RWPE2 (cell line): ENCODE data around the gene PIGM.

ENCODE experiments used
- ATAC-seq: fragments of 200-7000 bp; cut with Tn5 transposase; 3 replicates; pipeline ENCODE4 v1.9.1; 2021; ENCODE audit warnings: low read depth
- DNase-seq: peaks from one replicate; pipeline ENCODE4 v3.0.0-alpha.2; 2020; ENCODE audit warnings: low spot score
- H3K27ac ChIP-seq: fragments of 450-650 bp; 2 replicates; pipeline ENCODE4 v1.5.1; 2017; ENCODE audit warnings: mild to moderate bottlenecking; ENCODE audit not compliant: poor library complexity, severe bottlenecking
- H3K27me3 ChIP-seq: fragments of 250-450 bp; sonication (Bioruptor Pico); 2 replicates; pipeline ENCODE4 v1.5.1; 2021; ENCODE audit warnings: mild to moderate bottlenecking, moderate library complexity; ENCODE audit not compliant: insufficient read depth, poor library complexity, severe bottlenecking
- H3K36me3 ChIP-seq: fragments of 250-450 bp; sonication (Bioruptor Pico); 2 replicates; pipeline ENCODE4 v1.5.1; 2020; ENCODE audit warnings: low read depth, mild to moderate bottlenecking, moderate library complexity
- H3K4me1 ChIP-seq: fragments of 250-450 bp; sonication (Bioruptor Pico); 2 replicates; pipeline ENCODE4 v1.5.1; 2021; ENCODE audit warnings: mild to moderate bottlenecking, moderate library complexity; ENCODE audit not compliant: insufficient read depth, poor library complexity, severe bottlenecking
- H3K4me3 ChIP-seq: fragments of 250-450 bp; sonication (Bioruptor Pico); 2 replicates; pipeline ENCODE4 v1.5.1; 2021; ENCODE audit warnings: mild to moderate bottlenecking, moderate library complexity; ENCODE audit not compliant: severe bottlenecking
- H3K9me3 ChIP-seq: fragments of 250-450 bp; sonication (Bioruptor Pico); 2 replicates; pipeline ENCODE4 v1.5.1; 2021; ENCODE audit warnings: mild to moderate bottlenecking, moderate library complexity; ENCODE audit not compliant: severe bottlenecking
- TF ChIP-seq, protein P1 (sequence below): fragments of 450-650 bp; IDR thresholded peaks from one replicate; pipeline ENCODE4 v1.5.1; 2017; ENCODE audit warnings: mild to moderate bottlenecking, moderate library complexity; ENCODE audit not compliant: poor library complexity, severe bottlenecking

Gene PIGM

DNA sequence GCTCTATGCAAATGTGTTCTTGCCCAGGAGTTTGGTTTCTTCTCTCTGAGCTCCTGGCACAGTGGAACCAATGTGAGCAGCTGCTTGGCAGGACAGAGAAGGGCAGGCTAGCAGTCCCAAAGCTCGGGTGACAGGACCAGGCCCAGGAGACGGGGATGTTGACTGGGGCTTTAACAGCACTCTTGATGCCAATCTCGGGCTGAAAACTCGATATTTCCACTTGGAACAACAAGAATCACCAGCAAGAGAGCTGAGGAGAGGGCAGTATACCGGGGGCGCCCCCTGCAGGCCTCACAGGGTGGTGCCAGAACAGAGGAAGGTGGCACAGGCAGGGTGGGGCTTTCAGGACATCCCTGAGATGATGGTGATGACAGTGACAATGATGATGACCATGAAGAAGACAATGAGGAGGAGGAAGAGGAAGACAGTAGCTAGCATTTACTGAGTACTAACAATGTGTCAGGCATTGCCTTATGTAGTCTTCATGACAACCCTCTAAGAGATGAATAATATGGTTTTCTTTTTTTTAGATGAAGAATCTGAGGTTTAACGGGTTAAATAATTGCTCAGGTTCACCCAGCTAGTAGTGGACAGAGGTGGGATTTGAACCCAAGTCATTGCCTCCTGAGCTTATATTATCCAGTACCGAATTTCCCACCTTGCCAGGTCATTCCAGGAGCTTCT, 46.9 kb upstream of the PIGM start:
- DNase-seq = no peak

DNA sequence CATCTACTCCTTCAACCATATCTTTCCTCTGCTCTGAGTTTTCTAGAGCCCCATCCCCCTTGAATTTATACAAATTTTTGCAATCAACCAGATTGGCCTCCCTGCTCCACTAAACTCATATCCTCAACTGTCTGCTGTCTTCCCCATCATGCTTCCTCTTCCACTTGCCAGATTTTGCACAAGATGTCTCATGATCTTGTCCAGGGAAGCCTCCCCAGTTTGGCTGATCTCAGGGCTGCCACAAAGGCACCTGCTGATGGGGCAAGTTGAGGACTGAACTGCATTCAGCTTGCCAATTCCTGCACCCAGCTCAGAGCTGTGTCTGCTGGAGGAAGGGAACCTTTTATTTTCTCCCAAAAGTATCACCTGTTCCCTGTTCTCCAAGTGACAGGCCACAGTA, 45.7 kb upstream of the PIGM start:
- DNase-seq = no peak
- peaks cover 38% of the 10 kb centered on the region for H3K27me3 ChIP-seq
- ATAC-seq = no peak
- H3K27ac ChIP-seq = no peak overlapping the region
- H3K4me1 ChIP-seq = no peaks in the 10 kb centered on the region
- no peaks in the 10 kb centered on the region for H3K36me3 ChIP-seq
- no peaks in the 10 kb centered on the region for H3K9me3 ChIP-seq
- TF ChIP-seq, protein P1, sequence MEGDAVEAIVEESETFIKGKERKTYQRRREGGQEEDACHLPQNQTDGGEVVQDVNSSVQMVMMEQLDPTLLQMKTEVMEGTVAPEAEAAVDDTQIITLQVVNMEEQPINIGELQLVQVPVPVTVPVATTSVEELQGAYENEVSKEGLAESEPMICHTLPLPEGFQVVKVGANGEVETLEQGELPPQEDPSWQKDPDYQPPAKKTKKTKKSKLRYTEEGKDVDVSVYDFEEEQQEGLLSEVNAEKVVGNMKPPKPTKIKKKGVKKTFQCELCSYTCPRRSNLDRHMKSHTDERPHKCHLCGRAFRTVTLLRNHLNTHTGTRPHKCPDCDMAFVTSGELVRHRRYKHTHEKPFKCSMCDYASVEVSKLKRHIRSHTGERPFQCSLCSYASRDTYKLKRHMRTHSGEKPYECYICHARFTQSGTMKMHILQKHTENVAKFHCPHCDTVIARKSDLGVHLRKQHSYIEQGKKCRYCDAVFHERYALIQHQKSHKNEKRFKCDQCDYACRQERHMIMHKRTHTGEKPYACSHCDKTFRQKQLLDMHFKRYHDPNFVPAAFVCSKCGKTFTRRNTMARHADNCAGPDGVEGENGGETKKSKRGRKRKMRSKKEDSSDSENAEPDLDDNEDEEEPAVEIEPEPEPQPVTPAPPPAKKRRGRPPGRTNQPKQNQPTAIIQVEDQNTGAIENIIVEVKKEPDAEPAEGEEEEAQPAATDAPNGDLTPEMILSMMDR = no peak
- H3K4me3 ChIP-seq = no peak overlapping the region

More for the DNA sequence above, 46.9 kb upstream of the PIGM start:
- no peaks in the 10 kb centered on the region for H3K9me3 ChIP-seq
- 0 out of 3 replicates have a peak, but pooled peaks have one; percentile 36 for ATAC-seq
- H3K4me1 ChIP-seq = no peaks in the 10 kb centered on the region
- TF ChIP-seq, protein P1 = peak; percentile 60
- no peak overlapping the region for H3K27ac ChIP-seq
- no peaks in the 10 kb centered on the region for H3K36me3 ChIP-seq
- peaks cover 49% of the 10 kb centered on the region for H3K27me3 ChIP-seq
- no peak overlapping the region for H3K4me3 ChIP-seq

DNA sequence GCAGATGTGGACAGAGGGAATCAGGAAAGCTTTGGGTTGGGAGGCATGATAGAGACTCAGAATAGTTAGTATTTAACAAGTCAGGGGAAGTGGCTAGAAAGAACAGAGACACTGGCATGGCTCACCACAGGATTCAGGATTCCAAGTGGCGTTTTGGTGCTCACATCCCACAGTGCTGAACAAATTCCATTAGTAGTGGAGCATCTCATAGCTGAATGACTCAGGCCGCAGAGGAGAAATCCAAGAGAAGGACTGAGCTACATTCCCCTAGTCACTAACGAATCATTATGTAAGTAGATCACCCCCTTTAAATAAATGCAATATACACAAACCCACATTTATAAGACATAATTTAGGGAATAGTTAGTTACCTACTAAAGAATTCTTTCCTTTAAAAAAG, 44.5 kb upstream of the PIGM start:
- ATAC-seq (no peak), DNase-seq (no peak)
- Histone ChIP-seq H3K27me3 (peaks cover 31% of the 10 kb centered on the region), H3K4me1 (no peaks in the 10 kb centered on the region), H3K36me3 (no peaks in the 10 kb centered on the region), H3K4me3 (no peak overlapping the region), H3K9me3 (no peaks in the 10 kb centered on the region), H3K27ac (no peak overlapping the region)
- TF ChIP-seq, protein P1 = no peak

DNA sequence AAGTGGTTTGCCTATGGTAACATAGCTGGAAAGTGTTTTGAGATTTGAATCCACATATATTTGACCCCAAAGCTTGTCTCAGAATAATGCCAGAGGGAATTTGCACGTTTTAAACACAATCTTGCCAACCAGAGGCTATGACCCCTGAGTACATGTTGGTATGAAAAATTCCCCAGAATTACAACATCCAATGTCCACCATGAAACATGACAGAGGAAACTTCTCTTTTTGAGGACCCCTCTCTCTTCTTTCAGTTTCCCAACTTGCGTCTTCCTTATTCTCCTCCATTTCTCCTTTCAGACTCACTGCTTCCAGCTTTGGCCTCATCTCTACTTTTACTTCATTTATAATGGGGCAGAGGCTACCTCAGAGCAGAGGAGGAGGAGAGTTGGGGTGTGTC, 44.0 kb upstream of the PIGM start:
- H3K4me1 ChIP-seq = no peaks in the 10 kb centered on the region
- no peak for ATAC-seq
- DNase-seq = no peak
- no peaks in the 10 kb centered on the region for H3K9me3 ChIP-seq
- H3K27ac ChIP-seq = no peak overlapping the region
- TF ChIP-seq, protein P1 = no peak
- H3K36me3 ChIP-seq = no peaks in the 10 kb centered on the region
- H3K27me3 ChIP-seq = peaks cover 31% of the 10 kb centered on the region
- H3K4me3 ChIP-seq = no peak overlapping the region

DNA sequence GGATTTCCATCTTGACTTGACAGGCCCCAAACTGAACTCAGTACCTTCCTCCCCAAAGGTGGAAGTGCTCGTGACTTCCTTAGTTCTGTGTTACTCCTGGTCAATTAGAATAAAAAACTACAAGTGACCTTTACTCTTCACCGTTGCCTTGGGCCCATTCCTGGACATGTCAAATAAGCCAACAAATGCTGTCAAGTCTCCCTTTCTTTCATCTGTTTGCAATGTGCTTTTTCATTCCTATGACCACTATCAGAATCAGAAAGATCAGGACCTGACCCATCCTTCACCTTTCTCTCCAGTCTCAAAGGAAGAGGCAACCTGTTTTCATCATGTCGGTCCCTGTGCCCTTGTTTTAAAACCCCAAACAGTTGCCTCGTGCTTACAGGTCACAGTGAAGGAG, 43.1 kb upstream of the PIGM start:
- TF ChIP-seq, protein P1 = no peak
- Histone ChIP-seq H3K27me3 (peaks cover 22% of the 10 kb centered on the region), H3K27ac (no peak overlapping the region), H3K4me1 (no peaks in the 10 kb centered on the region), H3K36me3 (no peaks in the 10 kb centered on the region), H3K9me3 (no peaks in the 10 kb centered on the region), H3K4me3 (no peak overlapping the region)
- DNase-seq (no peak), ATAC-seq (no peak)
